HL-60 (cell line): ENCODE measurements around the gene MCF2L2.

Source experiments
- CTCF ChIP-seq: IDR thresholded peaks from one replicate; pipeline ENCODE4 v1.5.1; 2011; ENCODE audit warnings: low read length, control low read depth, inconsistent platforms; ENCODE audit not compliant: insufficient read depth
- GABPA ChIP-seq: IDR thresholded peaks from 2 replicates; pipeline ENCODE4 v1.6.1; 2012; ENCODE audit warnings: low read depth
- POLR2AphosphoS5 ChIP-seq: IDR thresholded peaks from 2 replicates; pipeline ENCODE4 v1.6.1; 2012; ENCODE audit warnings: low read depth
- REST ChIP-seq: IDR thresholded peaks from 2 replicates; pipeline ENCODE4 v1.6.1; 2012; ENCODE audit warnings: low read depth; ENCODE audit not compliant: insufficient replicate concordance

GRCh38 chr3:183160616-183161015 is 267.8 kb downstream of the MCF2L2 start:
- TF ChIP-seq CTCF (no peak), REST (no peak), POLR2AphosphoS5 (no peak), GABPA (no peak)
